HG02973 (cell line): ENCODE results near the gene HCN2.
A peak's percentile ranks its signal among the peaks of the same experiment; 100 is the strongest.

ENCODE experiments used
- ATAC-seq: cut with Tn5 transposase; IDR thresholded peaks from one replicate; pipeline ENCODE4 v1.9.1; 2021; ENCODE audit warnings: moderate library complexity; ENCODE audit not compliant: unreplicated experiment

The HCN2 gene

GRCh38 chr19:570937-571565 lies 18.6 kb upstream of the HCN2 start:
- ATAC-seq = no peak

- ATAC-seq = no peak
Observed at GRCh38 chr19:571566-571974, 18.1 kb upstream of the HCN2 start.

GRCh38 chr19:572140-572742 lies 17.4 kb upstream of the HCN2 start, which contains the start of gene BSG:
Gene BSG (plus strand): TSS chr19:572596. CDS start chr19:572635, 39 bp downstream.
- peak; percentile 51 for ATAC-seq

GRCh38 chr19:572743-573518 lies 16.8 kb upstream of the HCN2 start:
- ATAC-seq = peak; percentile 16

DNA sequence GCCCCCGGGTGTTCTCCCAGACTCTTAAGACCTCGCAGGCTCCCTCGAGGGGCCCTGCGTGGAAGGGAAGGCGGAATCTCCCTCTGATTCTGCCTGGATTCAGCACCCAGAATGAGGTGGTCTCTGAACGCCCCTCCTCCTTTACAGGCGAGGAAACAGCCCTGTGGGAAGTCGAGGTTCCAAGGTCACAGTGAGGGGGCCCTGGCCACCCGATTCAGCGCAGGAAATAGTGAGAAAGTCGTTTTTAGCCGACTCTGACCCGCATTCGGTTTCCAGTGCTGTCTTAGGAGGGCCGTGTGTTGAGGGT lies 16.2 kb upstream of the HCN2 start:
- ATAC-seq = no peak

GRCh38 chr19:574658-575526 lies 14.8 kb upstream of the HCN2 start:
- no peak for ATAC-seq

GRCh38 chr19:575527-576506 lies 13.9 kb upstream of the HCN2 start:
- no peak for ATAC-seq

DNA sequence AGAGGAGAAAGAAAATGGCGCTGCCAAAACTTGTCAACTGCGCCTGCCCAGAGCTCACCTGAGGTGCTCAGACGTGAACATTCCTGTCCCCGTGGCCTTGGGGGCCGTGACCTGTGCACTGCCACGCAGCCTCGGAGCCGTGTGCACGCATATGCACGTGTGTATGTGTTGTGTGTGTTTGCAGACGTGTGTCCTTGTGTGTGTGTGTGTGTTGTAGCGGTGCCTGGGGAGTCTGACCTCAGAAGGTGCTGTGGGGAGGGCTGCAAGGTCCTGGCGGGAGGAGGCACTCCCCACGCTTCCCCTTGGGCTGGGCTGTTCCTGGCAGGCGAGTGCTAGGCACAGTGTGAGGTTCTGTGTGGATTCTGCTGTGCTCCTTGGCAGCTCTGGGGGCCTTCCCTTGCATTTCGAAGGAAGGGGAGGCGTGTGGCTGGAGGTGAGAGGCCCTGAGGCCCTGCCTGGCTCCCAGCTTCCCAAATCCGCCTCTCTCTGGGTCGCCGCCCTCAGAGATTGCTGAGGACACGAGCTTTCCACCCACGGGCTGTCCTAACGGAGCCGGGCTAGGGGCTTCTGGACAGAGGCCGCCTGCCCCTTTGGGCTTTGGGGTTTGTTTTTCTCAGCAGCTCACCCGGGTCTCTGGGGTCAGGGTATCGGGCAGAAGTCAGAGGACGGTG lies 12.8 kb upstream of the HCN2 start:
- ATAC-seq = no peak

- no peak for ATAC-seq
Observed at GRCh38 chr19:577439-578392, 12.0 kb upstream of the HCN2 start.

DNA sequence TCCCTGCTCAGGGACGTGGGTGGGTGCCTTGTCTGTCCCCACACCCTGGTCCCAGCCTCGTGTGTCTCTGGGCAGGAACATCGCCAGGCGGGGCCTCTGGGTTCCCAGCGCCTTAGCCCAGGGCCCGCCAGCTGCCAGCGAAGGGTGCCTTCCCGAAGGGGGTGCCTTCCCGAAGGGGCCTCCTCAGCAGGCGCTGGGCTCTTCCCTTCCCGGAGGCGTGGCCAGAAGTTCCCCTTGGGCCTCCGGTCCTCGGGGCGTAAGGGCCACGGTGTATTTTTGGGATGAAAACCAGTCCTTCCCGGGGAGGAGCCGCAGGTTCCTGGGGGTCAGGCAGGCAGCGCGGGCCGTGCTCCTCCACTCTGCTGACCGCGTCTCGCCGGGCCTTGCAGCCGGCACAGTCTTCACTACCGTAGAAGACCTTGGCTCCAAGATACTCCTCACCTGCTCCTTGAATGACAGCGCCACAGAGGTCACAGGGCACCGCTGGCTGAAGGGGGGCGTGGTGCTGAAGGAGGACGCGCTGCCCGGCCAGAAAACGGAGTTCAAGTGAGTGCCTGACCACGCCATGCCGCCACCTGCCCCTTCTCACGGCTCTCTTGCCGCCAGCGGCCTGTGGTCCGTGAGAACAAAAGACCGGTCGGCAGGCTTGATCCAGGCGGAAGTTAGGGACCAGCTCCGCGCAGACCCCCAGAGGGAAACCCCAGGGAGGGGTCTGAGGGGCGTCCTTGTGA lies 10.4 kb upstream of the HCN2 start:
- ATAC-seq = no peak

GRCh38 chr19:579842-580155 lies 9.9 kb upstream of the HCN2 start:
- ATAC-seq = no peak

DNA sequence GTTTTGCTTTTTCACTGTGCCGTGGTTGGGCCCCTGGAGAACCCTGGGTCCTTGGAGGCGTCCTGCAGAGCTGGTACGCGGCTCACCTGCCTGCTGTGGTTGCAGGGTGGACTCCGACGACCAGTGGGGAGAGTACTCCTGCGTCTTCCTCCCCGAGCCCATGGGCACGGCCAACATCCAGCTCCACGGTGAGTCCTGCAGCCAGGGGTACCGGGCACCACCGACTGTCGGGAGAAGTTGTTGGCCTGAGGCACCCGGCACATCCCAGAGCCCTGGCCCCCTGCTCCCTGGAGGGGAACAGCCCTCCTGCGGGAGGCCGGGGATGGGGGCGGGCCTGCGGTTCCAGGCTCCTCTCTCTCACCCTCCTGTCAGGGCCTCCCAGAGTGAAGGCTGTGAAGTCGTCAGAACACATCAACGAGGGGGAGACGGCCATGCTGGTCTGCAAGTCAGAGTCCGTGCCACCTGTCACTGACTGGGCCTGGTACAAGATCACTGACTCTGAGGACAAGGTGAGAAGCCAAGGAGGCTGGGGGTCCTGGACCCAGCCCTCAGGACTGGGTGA lies 9.3 kb upstream of the HCN2 start:
- no peak for ATAC-seq

DNA sequence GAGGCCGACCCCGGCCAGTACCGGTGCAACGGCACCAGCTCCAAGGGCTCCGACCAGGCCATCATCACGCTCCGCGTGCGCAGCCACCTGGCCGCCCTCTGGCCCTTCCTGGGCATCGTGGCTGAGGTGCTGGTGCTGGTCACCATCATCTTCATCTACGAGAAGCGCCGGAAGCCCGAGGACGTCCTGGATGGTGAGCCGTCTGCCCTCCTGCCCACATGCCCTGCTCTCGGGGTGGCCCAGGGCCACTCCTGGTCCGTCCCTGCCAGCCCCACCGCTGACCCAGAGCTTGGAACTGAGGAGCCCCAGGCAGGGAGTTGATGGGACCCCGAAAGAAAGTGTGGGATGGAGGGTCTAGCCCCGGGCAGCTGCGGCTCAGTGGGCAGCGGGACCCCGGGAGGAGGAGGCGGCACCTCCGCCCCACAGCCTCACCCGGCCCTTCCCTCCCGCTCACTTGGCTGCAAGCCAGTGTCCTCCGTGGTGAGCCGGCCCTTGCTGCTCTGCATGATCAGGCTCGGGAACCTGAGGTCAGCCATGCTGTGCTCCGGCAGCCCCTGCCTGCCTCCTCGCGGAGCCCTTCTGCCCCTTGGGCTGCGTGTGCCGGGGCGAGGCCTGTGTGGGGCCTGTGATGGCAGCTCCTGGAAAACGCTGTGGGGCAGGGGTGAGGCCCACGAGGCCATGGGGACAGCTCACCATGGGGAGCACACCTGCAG lies 8.1 kb upstream of the HCN2 start:
- no peak for ATAC-seq

- ATAC-seq = no peak
Observed at GRCh38 chr19:582497-583197, 7.0 kb upstream of the HCN2 start.

DNA sequence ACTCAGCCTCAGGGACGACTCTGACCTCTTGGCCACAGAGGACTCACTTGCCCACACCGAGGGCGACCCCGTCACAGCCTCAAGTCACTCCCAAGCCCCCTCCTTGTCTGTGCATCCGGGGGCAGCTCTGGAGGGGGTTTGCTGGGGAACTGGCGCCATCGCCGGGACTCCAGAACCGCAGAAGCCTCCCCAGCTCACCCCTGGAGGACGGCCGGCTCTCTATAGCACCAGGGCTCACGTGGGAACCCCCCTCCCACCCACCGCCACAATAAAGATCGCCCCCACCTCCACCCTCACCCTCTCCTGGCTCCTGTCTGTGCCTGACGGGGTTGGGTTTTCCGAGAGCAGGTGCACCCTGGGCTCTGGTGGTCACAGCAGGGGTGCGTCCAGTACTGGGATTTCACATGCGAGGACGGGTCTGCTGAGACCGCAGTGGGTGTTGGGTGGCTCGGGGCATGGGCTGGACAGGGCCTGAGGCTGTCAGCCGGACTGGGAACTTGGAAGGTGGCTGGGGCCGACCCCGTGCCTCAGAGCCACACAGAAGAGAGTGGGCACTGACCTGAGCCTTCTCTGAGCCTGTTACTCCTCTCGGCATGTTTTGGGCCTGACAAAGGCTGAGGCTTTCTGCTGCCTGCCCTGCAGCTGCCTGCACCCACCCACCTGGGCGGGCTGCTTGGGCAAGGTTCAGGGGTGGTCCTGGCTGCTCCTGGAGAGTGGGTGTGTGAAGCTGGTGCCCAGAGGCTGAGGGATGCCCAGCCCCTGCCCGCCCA lies 6.3 kb upstream of the HCN2 start:
- ATAC-seq = no peak

GRCh38 chr19:583968-584239 lies 5.8 kb upstream of the HCN2 start:
- no peak for ATAC-seq
